Daoy (cell line): ENCODE measurements around the gene LRRTM4. TPM values are rescaled to one million over a fixed set of nuclear protein-coding genes. Genes with fewer than 3 reads are reported as not detected.
"Not testable (repeated sequence)": the region's sequence is repeated elsewhere in the genome, so short reads cannot be mapped to it uniquely, and the experiment has no call there.

Experiments used
- DNase-seq: peaks from one replicate; pipeline ENCODE4 v3.0.0-alpha.2; 2015; ENCODE audit warnings: low read depth
- total RNA-seq: library from RNA; depleted of rRNA; stranded (reverse); fragments of >200 nt; shearing (Covaris generic); gene quantifications from 2 replicates; pipeline ENCODE4 v1.2.3, GENCODE V29; 2014

Gene LRRTM4
- total RNA-seq, 1 experiment from 2014 or later = 0.29 TPM

GRCh38 chr2:77169426-77169825 is 352.8 kb downstream of the LRRTM4 start:
- DNase-seq = no peak

DNA sequence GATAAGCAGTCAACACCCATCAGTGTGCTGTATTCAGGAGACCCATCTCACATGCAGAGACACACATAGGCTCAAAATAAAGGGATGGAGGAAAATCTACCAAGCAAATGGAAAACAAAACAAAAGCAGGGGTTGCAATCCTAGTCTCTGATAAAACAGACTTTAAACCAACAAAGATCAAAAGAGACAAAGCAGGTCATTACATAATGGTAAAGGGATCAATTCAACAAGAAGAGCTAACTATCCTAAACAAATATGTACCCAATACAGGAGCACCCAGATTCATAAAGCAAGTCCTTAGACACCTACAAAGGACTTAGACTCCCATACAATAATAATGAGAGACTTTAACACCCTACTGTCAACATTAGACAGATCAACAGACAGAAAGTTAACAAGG is 358.2 kb downstream of the LRRTM4 start:
- DNase-seq = not testable (repeated sequence)

DNA sequence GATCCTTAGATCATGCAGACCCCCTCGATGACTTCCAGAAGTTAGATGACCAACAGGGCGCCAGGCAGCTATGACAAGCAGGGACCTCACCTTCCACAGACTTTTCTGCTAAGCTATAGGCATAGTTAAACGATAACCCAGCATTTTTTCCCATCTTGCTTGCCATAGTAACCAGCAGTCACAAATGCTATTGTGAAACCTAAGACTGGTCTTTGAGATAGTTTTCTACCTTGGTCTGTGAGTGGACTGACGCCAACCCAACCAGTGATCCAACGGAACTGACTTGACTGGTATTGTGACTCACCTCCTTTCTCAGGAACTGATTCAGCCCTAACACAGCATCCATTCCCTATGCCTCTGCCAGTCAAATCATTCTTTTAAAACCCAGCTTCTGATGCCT is 361.2 kb downstream of the LRRTM4 start:
- peak; percentile 71 for DNase-seq

DNA sequence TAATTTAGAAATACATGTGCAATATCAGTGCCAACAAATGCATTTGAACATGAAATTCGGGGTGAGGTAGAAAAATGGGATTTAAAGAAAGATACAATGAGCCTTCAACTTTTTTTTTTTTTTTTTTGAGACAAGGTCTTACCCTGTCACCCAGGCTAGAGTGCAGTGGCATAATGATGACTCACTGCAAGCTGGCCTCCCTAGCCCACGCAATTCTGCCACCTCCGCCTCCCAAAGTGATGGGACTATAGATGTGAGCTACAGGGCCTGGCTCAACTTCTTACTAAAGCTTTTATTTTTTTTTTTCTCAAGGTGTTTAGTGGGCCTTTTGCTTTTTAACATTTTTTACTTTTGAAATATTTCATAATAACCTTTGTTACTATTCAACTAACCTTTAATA is 365.6 kb downstream of the LRRTM4 start:
- DNase-seq = peak; percentile 19

DNA sequence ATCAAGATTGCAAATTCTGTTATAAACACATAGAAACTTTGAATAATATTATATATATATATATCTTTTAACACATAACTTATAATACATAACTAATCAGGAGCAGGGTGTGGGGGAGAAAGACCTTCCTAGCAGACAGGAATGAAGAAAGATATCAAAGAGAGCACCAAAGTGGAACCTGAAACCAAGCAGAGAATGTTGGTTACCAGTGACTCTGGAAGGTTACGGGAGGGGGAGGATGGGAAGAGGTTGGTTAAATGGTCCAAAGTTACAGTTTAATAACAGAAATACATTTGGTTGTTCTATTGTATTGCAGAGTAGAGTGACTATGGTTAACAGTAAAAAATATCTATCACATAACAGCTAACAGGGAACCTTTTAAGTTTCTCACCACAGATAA is 366.7 kb downstream of the LRRTM4 start:
- no peak for DNase-seq

- no peak for DNase-seq
Measured at GRCh38 chr2:77149565-77149964, 372.6 kb downstream of the LRRTM4 start.

- no peak for DNase-seq
Measured at GRCh38 chr2:77147153-77147552, 375.0 kb downstream of the LRRTM4 start.

DNA sequence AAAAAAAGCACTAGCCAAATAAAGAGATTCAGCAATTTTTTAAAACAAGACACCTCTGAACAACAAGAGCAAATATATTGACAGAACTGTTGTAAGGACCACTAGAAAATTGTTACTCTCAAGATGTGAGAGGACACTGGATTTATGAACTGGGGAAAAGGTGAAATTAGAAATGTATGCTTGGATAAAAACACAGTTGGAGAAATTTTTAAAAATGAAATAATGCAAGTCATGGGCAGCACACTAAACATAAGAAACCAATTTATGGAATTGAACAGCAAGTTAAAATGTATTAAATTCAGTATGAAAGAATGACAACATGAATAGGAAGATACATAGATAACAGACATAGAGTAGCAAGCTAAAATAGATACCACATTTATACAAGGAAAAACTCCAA is 377.4 kb downstream of the LRRTM4 start:
- no peak for DNase-seq

GRCh38 chr2:77142141-77142540 is 380.0 kb downstream of the LRRTM4 start:
- no peak for DNase-seq

DNA sequence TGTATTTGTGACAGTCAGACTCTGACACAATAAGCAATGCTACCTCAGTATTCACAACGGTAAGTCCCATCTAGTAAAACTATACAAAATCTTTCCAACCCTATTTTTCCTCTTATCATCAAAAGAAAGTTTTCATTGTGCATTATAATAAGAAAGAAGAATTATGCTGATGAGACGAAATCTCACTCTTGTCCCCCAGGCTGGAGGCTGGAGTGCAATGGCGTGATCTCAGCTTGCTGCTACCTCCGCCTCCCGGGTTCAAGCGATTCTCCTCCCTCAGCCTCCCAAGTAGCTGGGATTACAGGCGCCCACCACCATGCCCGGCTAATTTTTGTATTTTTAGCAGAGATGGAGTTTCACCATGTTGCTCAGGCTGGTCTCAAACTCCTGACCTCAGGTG is 393.7 kb downstream of the LRRTM4 start:
- DNase-seq = not testable (repeated sequence)

GRCh38 chr2:77127345-77127744 is 394.8 kb downstream of the LRRTM4 start:
- DNase-seq = no peak

DNA sequence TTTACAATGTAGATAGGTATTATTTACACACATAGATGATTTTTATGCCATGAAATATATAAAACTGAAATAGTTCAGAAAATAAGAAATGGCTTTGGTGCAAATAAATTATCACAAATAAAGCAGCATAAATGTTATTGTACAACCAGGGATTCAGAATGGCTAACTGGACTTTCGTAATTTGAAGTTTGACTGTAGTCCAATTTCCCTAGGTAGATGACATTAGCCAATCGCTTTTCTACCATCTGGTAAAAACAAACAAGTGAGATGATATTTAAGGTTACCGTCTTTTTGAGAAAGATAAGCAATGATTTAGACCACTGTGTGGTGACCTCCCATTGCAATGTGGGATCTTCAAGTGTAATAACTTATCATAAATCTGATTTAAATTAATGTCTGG is 400.7 kb downstream of the LRRTM4 start:
- no peak for DNase-seq

DNA sequence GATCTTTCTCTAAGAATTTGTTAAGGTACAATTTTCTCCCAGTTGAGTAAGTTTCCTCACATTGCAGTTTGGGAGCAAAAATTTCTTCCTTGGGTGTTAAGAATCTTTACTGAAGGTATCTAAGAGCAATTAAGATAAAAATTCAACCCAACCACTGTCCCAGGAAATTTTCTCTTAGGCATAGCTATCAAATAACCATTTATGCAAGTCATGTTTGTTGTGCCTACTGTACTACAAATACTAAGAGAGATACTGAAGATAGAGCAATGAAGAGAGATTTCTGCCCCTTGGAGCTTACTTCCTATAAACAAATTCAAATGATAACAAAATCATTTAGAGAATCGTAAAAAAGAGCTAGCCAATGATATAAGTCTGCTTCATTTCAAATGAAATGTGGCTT is 402.8 kb downstream of the LRRTM4 start:
- no peak for DNase-seq

- DNase-seq = no peak
Measured at GRCh38 chr2:77108915-77109314, 413.3 kb downstream of the LRRTM4 start.

DNA sequence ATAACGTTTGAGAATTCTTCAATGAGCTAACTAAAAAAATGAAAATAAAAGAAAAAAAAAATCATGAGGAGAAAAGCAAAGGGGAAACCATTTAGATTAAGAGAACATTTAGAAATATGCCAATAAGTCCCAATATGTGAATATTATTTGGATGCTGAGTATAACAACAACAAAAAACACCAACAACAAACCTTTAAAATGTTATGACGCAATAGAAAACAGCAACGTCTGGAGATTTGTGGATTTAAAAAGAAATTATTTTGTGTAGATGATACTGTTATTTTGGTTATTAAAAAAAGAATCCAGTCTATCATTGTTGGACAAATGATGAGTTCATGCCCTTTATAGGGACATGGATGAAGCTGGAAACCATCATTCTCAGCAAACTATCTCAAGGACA is 417.2 kb downstream of the LRRTM4 start:
- no peak for DNase-seq

- DNase-seq = peak; percentile 27
Measured at GRCh38 chr2:77104554-77104953, 417.6 kb downstream of the LRRTM4 start.

GRCh38 chr2:77102927-77103326 is 419.2 kb downstream of the LRRTM4 start:
- no peak for DNase-seq

GRCh38 chr2:77101796-77102452 is 420.3 kb downstream of the LRRTM4 start:
- DNase-seq = no peak

- no peak for DNase-seq
Measured at GRCh38 chr2:77099961-77100360, 422.2 kb downstream of the LRRTM4 start.

GRCh38 chr2:77095525-77095924 is 426.7 kb downstream of the LRRTM4 start:
- not testable (repeated sequence) for DNase-seq

GRCh38 chr2:77095096-77095495 is 427.1 kb downstream of the LRRTM4 start:
- DNase-seq = no peak

- not testable (repeated sequence) for DNase-seq
Measured at GRCh38 chr2:77088424-77088823, 433.8 kb downstream of the LRRTM4 start.

DNA sequence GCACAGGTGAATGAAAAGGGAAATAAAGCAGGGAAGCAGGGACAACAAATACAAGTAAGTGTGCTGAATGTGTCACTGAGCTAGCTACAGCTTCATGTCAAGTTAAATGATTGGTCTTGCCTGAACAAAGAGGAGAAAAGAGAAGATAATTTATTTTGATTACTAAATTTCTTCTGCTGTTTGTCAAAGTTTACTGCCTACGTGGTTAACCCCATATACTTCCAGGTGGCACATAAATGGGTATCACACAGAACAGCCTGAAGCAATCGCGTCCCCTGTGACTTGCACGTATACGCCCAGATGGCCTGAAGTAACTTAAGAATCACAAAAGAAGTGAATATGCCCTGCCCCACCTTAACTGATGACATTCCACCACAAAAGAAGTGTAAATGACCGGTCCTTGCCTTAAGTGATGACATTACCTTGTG is 434.2 kb downstream of the LRRTM4 start:
- DNase-seq = no peak

DNA sequence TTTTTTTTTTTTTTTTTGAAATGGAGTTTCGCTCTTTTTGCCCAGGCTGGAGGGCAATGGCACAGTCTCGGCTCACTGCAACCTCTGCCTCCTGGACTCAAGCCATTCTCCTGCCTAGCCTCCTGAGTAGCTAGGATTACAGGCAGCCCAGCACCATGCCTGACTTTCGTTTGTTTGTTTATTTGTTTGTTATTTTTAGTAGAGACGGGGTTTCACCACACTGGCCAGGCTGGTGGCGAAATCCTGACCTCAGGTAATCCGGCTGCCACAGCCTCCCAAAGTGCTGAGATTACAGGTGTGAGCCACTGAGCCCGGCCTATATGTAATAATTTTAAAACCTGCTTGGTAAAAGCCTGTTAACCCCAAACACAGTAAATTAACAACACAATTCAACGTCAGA is 435.7 kb downstream of the LRRTM4 start:
- no peak for DNase-seq
